CD4-positive, alpha-beta T cell (primary cell): Measurements from ENCODE around the gene KRTAP4-16. TPM values are rescaled to one million over a fixed set of nuclear protein-coding genes. Genes with fewer than 3 reads are reported as not detected.

ENCODE experiments used
- ATAC-seq: fragments of 200-7000 bp; cut with Tn5 transposase; one replicate; pipeline ENCODE4 v1.10.0; 2022; ENCODE audit warnings: mild to moderate bottlenecking; ENCODE audit not compliant: poor library complexity
- CTCF ChIA-PET: fragments of 350-600 bp; sonication (Branson Sonifier 250); formaldehyde crosslinking; loops from one replicate; lab custom pipeline; 2021; ENCODE audit warnings: antibody characterized with exemption, inconsistent platforms; lab: Charles Lee
- POLR2A ChIA-PET: fragments of 350-600 bp; sonication (Branson Sonifier 250); formaldehyde crosslinking; loops from one replicate; lab custom pipeline; 2021; ENCODE audit warnings: antibody characterized with exemption, inconsistent platforms; lab: Charles Lee
- DNase-seq, 14 experiments: peaks; one replicate each; pipeline ENCODE4 v3.0.0-alpha.2; 2013 to 2020; ENCODE audit warnings: mixed read lengths in 2 of 14
- H3K27ac ChIP-seq, 2 donors: one replicate each; pipeline versions ENCODE4 v1.5.1 to v1.7.0; 2013; ENCODE audit warnings: low read length in 2 of 2, low read depth in 1 of 2, mild to moderate bottlenecking in 1 of 2
- H3K27me3 ChIP-seq, 2 experiments: 1 replicate in 1 of 2; 2 replicates in 1 of 2; pipeline versions ENCODE4 v1.6.1 to v1.7.0; 2013; ENCODE audit warnings: low read length in 2 of 2, control low read depth in 1 of 2, mild to moderate bottlenecking in 1 of 2, moderate library complexity in 1 of 2; ENCODE audit not compliant: insufficient read depth in 2 of 2, control insufficient read depth in 1 of 2
- H3K36me3 ChIP-seq: one replicate; pipeline ENCODE4 v1.6.1; 2013; ENCODE audit warnings: low read length, control low read depth; ENCODE audit not compliant: insufficient read depth
- H3K4me1 ChIP-seq: one replicate; pipeline ENCODE4 v1.6.1; 2013; ENCODE audit warnings: low read length, control low read depth; ENCODE audit not compliant: insufficient read depth
- H3K4me3 ChIP-seq: one replicate; pipeline ENCODE4 v1.5.1; 2013; ENCODE audit warnings: mild to moderate bottlenecking, low read length, moderate library complexity
- H3K9me3 ChIP-seq, 2 experiments: 1 replicate in 1 of 2; 2 replicates in 1 of 2; pipeline versions ENCODE4 v1.6.1 to v1.7.0; 2013; ENCODE audit warnings: low read length in 2 of 2, mild to moderate bottlenecking in 2 of 2, control low read depth in 1 of 2, moderate library complexity in 1 of 2; ENCODE audit not compliant: control insufficient read depth in 1 of 2, insufficient read depth in 1 of 2
- H3K27ac Mint-ChIP-seq: one replicate; pipeline ENCODE4 v1.8.0; 2020; ENCODE audit warnings: mixed read lengths
- H3K27me3 Mint-ChIP-seq: one replicate; pipeline ENCODE4 v1.8.0; 2021; ENCODE audit warnings: mixed read lengths
- H3K36me3 Mint-ChIP-seq: one replicate; pipeline ENCODE4 v1.8.0; 2021; ENCODE audit warnings: low read depth, mixed read lengths
- H3K4me1 Mint-ChIP-seq: one replicate; pipeline ENCODE4 v1.8.0; 2021; ENCODE audit warnings: low read depth, mixed read lengths
- H3K4me3 Mint-ChIP-seq: one replicate; pipeline ENCODE4 v1.8.0; 2020; ENCODE audit warnings: mild to moderate bottlenecking, mixed read lengths
- H3K9me3 Mint-ChIP-seq: one replicate; pipeline ENCODE4 v1.8.0; 2020; ENCODE audit warnings: mixed read lengths
- CTCF ChIP-seq: fragments of 200-600 bp; IDR thresholded peaks from one replicate; pipeline ENCODE4 v1.8.0; 2022; ENCODE audit warnings: antibody characterized with exemption, mild to moderate bottlenecking
- intact Hi-C, 2 experiments: fragments of 100-400 bp; cut with DNase I in 1 of 2; cut with micrococcal nuclease in 1 of 2; formaldehyde crosslinking; loops; one replicate each; pipeline versions ENCODE4 v1.15.1 to v1.9.0; 2023 to 2025; cut with DNase I, micrococcal nuclease
- total RNA-seq, 174 experiments: library from RNA in 2 of 174; stranded (reverse) in 2 of 174; gene quantifications; one replicate each; pipeline ENCODE4 v1.2.3 and lab custom pipeline; 2021 to 2026

The KRTAP4-16 gene
- total RNA-seq, 2 experiments from 2014 or later = not detected

- CTCF ChIA-PET = no interaction called here
- Histone ChIP-seq H3K36me3 (no peaks in the 10 kb centered on the region), H3K4me1 (no peaks in the 10 kb centered on the region), H3K27ac (no peak overlapping the region), H3K9me3 (no peaks in the 10 kb centered on the region), H3K27me3 (no peaks in the 10 kb centered on the region), H3K4me3 (no peak overlapping the region)
- TF ChIP-seq CTCF = no peak
- Mint-ChIP-seq H3K27me3 (peaks cover 39% of the 10 kb centered on the region), H3K36me3 (no peaks in the 10 kb centered on the region), H3K4me1 (no peaks in the 10 kb centered on the region), H3K9me3 (peaks cover 7% of the 10 kb centered on the region), H3K4me3 (no peak overlapping the region), H3K27ac (no peak overlapping the region)
- ATAC-seq (no peak), DNase-seq (no peak)
- intact Hi-C loops = no loop called here
- POLR2A ChIA-PET = no interaction called here
These were observed 48.0 kb downstream of the KRTAP4-16 start for GRCh38 chr17:41054025-41054424.

DNA sequence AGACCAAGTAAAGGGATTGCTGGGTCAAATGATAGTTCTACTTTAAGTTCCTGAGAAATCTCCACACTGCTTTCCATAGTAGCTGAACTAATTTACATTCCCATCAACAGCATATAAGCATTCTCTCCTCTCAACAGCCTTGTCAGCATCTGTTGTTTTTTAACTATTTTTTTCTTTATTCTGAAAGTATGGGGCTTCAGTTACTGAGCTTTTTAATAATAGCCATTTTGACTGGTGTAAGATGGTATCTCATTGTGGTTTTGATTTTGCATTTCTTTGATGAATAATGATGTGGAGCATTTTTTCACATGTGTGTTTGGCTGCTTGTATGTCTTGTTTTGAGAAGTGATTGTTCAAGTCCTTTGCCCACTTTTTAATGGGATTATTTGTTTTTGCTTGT is 49.4 kb downstream of the KRTAP4-16 start:
- Histone ChIP-seq H3K9me3 (no peaks in the 10 kb centered on the region), H3K27me3 (peaks cover 0 to 5% of the 10 kb centered on the region in 2 experiments), H3K36me3 (no peaks in the 10 kb centered on the region), H3K27ac (no peak overlapping the region), H3K4me1 (no peaks in the 10 kb centered on the region), H3K4me3 (no peak overlapping the region)
- no peak for ATAC-seq
- H3K4me1 Mint-ChIP-seq = no peaks in the 10 kb centered on the region
- POLR2A ChIA-PET = no interaction called here
- H3K36me3 Mint-ChIP-seq = no peaks in the 10 kb centered on the region
- H3K9me3 Mint-ChIP-seq = peaks cover 5% of the 10 kb centered on the region
- H3K4me3 Mint-ChIP-seq = no peak overlapping the region
- no peak for TF ChIP-seq CTCF
- DNase-seq = no peak
- CTCF ChIA-PET = no interaction called here
- H3K27ac Mint-ChIP-seq = no peak overlapping the region
- intact Hi-C loops = no loop called here
- H3K27me3 Mint-ChIP-seq = peaks cover 41% of the 10 kb centered on the region

Other genes with a start within 250 kb of the KRTAP4-16 start
- gene KRT12, start 235.0 kb downstream of the KRTAP4-16 start, total RNA-seq = not detected
- not detected for gene KRT20, start 217.0 kb downstream of the KRTAP4-16 start, total RNA-seq
- gene KRT23, start 164.6 kb downstream of the KRTAP4-16 start, total RNA-seq = not detected
- not detected for gene KRT39, start 135.3 kb downstream of the KRTAP4-16 start, total RNA-seq
- gene KRT40, start 117.9 kb downstream of the KRTAP4-16 start, total RNA-seq = not detected
- not detected for gene KRTAP3-3, start 108.0 kb downstream of the KRTAP4-16 start, total RNA-seq
- not detected for gene KRTAP3-2, start 102.3 kb downstream of the KRTAP4-16 start, total RNA-seq
- gene KRTAP3-1, start 93.1 kb downstream of the KRTAP4-16 start, total RNA-seq = not detected
- not detected for gene KRTAP1-5, start 75.0 kb downstream of the KRTAP4-16 start, total RNA-seq
- gene KRTAP1-4, start 72.0 kb downstream of the KRTAP4-16 start, total RNA-seq = not detected
- gene KRTAP1-3, start 67.3 kb downstream of the KRTAP4-16 start, total RNA-seq = not detected
- gene KRTAP1-1, start 60.8 kb downstream of the KRTAP4-16 start, total RNA-seq = not detected
- gene KRTAP2-1, start 54.9 kb downstream of the KRTAP4-16 start, total RNA-seq = not detected
- gene KRTAP2-2, start 47.0 kb downstream of the KRTAP4-16 start, total RNA-seq = not detected
- not detected for gene KRTAP2-3, start 42.1 kb downstream of the KRTAP4-16 start, total RNA-seq
- not detected for gene KRTAP2-4, start 36.3 kb downstream of the KRTAP4-16 start, total RNA-seq
- not detected for gene KRTAP4-7, start 18.1 kb downstream of the KRTAP4-16 start, total RNA-seq
- not detected for gene KRTAP4-8, start 4.1 kb downstream of the KRTAP4-16 start, total RNA-seq
- gene KRTAP4-9, start 3.2 kb upstream of the KRTAP4-16 start, total RNA-seq = not detected
- gene KRTAP4-11, start 16.2 kb upstream of the KRTAP4-16 start, total RNA-seq = not detected
- gene KRTAP4-12, start 22.0 kb upstream of the KRTAP4-16 start, total RNA-seq = not detected
- gene KRTAP4-6, start 38.3 kb upstream of the KRTAP4-16 start, total RNA-seq = not detected
- not detected for gene KRTAP4-5, start 47.6 kb upstream of the KRTAP4-16 start, total RNA-seq
- gene KRTAP4-4, start 58.5 kb upstream of the KRTAP4-16 start, total RNA-seq = not detected
- not detected for gene KRTAP4-3, start 66.0 kb upstream of the KRTAP4-16 start, total RNA-seq
- gene KRTAP4-2, start 76.0 kb upstream of the KRTAP4-16 start, total RNA-seq = not detected
- gene KRTAP4-1, start 82.7 kb upstream of the KRTAP4-16 start, total RNA-seq = not detected
- not detected for gene KRTAP9-1, start 87.7 kb upstream of the KRTAP4-16 start, total RNA-seq
- not detected for gene KRTAP9-2, start 124.4 kb upstream of the KRTAP4-16 start, total RNA-seq
- not detected for gene KRTAP9-3, start 130.2 kb upstream of the KRTAP4-16 start, total RNA-seq
- not detected for gene KRTAP9-8, start 135.8 kb upstream of the KRTAP4-16 start, total RNA-seq
- gene KRTAP9-4, start 147.5 kb upstream of the KRTAP4-16 start, total RNA-seq = not detected
- gene KRTAP9-9, start 153.2 kb upstream of the KRTAP4-16 start, total RNA-seq = not detected
- gene KRTAP9-6, start 163.2 kb upstream of the KRTAP4-16 start, total RNA-seq = not detected
- not detected for gene KRTAP9-7, start 173.5 kb upstream of the KRTAP4-16 start, total RNA-seq
- gene KRTAP29-1, start 200.6 kb upstream of the KRTAP4-16 start, total RNA-seq = not detected
- gene KRTAP16-1, start 207.1 kb upstream of the KRTAP4-16 start, total RNA-seq = 1 to 10 TPM; 1.0 to 1.1 TPM
- not detected for gene KRTAP17-1, start 213.5 kb upstream of the KRTAP4-16 start, total RNA-seq
- gene KRT33A, start 248.6 kb upstream of the KRTAP4-16 start, total RNA-seq = not detected